CD4-positive, alpha-beta T cell (primary cell): ENCODE results near the gene POU2F1. TPM values are rescaled to one million over a fixed set of nuclear protein-coding genes. Genes with fewer than 3 reads are reported as not detected.

ENCODE experiments used
- ATAC-seq: fragments of 200-7000 bp; cut with Tn5 transposase; one replicate; pipeline ENCODE4 v1.10.0; 2022; ENCODE audit warnings: mild to moderate bottlenecking; ENCODE audit not compliant: poor library complexity
- CTCF ChIA-PET: fragments of 350-600 bp; sonication (Branson Sonifier 250); formaldehyde crosslinking; loops from one replicate; lab custom pipeline; 2021; ENCODE audit warnings: antibody characterized with exemption, inconsistent platforms; lab: Charles Lee
- POLR2A ChIA-PET: fragments of 350-600 bp; sonication (Branson Sonifier 250); formaldehyde crosslinking; loops from one replicate; lab custom pipeline; 2021; ENCODE audit warnings: antibody characterized with exemption, inconsistent platforms; lab: Charles Lee
- DNase-seq, 14 experiments: peaks; one replicate each; pipeline ENCODE4 v3.0.0-alpha.2; 2013 to 2020; ENCODE audit warnings: mixed read lengths in 2 of 14
- H3K27ac ChIP-seq, 2 donors: one replicate each; pipeline versions ENCODE4 v1.5.1 to v1.7.0; 2013; ENCODE audit warnings: low read length in 2 of 2, low read depth in 1 of 2, mild to moderate bottlenecking in 1 of 2
- H3K27me3 ChIP-seq, 2 experiments: 1 replicate in 1 of 2; 2 replicates in 1 of 2; pipeline versions ENCODE4 v1.6.1 to v1.7.0; 2013; ENCODE audit warnings: low read length in 2 of 2, control low read depth in 1 of 2, mild to moderate bottlenecking in 1 of 2, moderate library complexity in 1 of 2; ENCODE audit not compliant: insufficient read depth in 2 of 2, control insufficient read depth in 1 of 2
- H3K36me3 ChIP-seq: one replicate; pipeline ENCODE4 v1.6.1; 2013; ENCODE audit warnings: low read length, control low read depth; ENCODE audit not compliant: insufficient read depth
- H3K4me1 ChIP-seq: one replicate; pipeline ENCODE4 v1.6.1; 2013; ENCODE audit warnings: low read length, control low read depth; ENCODE audit not compliant: insufficient read depth
- H3K4me3 ChIP-seq: one replicate; pipeline ENCODE4 v1.5.1; 2013; ENCODE audit warnings: mild to moderate bottlenecking, low read length, moderate library complexity
- H3K9me3 ChIP-seq, 2 experiments: 1 replicate in 1 of 2; 2 replicates in 1 of 2; pipeline versions ENCODE4 v1.6.1 to v1.7.0; 2013; ENCODE audit warnings: low read length in 2 of 2, mild to moderate bottlenecking in 2 of 2, control low read depth in 1 of 2, moderate library complexity in 1 of 2; ENCODE audit not compliant: control insufficient read depth in 1 of 2, insufficient read depth in 1 of 2
- H3K27ac Mint-ChIP-seq: one replicate; pipeline ENCODE4 v1.8.0; 2020; ENCODE audit warnings: mixed read lengths
- H3K27me3 Mint-ChIP-seq: one replicate; pipeline ENCODE4 v1.8.0; 2021; ENCODE audit warnings: mixed read lengths
- H3K36me3 Mint-ChIP-seq: one replicate; pipeline ENCODE4 v1.8.0; 2021; ENCODE audit warnings: low read depth, mixed read lengths
- H3K4me1 Mint-ChIP-seq: one replicate; pipeline ENCODE4 v1.8.0; 2021; ENCODE audit warnings: low read depth, mixed read lengths
- H3K4me3 Mint-ChIP-seq: one replicate; pipeline ENCODE4 v1.8.0; 2020; ENCODE audit warnings: mild to moderate bottlenecking, mixed read lengths
- H3K9me3 Mint-ChIP-seq: one replicate; pipeline ENCODE4 v1.8.0; 2020; ENCODE audit warnings: mixed read lengths
- intact Hi-C, 2 experiments: fragments of 100-400 bp; cut with DNase I in 1 of 2; cut with micrococcal nuclease in 1 of 2; formaldehyde crosslinking; loops; one replicate each; pipeline versions ENCODE4 v1.15.1 to v1.9.0; 2023 to 2025; cut with DNase I, micrococcal nuclease
- total RNA-seq, 174 experiments: library from RNA in 2 of 174; stranded (reverse) in 2 of 174; gene quantifications; one replicate each; pipeline ENCODE4 v1.2.3 and lab custom pipeline; 2021 to 2026
- TF ChIP-seq, protein P1 (sequence below): fragments of 200-600 bp; IDR thresholded peaks from one replicate; pipeline ENCODE4 v1.8.0; 2022; ENCODE audit warnings: antibody characterized with exemption, mild to moderate bottlenecking

The POU2F1 gene
- total RNA-seq, 2 experiments from 2014 or later: 27.0 to 28.6 TPM

DNA sequence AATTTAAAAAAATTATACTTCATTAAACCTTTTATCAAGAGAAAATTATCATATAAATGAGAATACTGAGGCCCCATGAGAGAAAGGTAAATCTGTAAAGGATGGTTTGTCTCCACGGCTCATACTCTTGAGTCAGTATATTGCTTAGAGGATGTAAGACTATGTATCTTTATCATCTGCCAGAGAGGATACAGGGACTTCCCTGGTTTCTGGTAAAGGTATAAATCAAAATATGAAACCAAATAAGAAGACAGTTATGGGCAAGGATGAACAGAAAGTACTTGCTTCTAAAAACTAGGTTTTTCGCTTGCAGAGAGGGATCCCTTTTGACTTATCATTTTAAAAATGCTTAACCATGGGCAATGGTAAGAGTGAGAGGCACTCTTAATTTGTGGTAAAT is 112.4 kb downstream of the POU2F1 start:
- TF ChIP-seq, protein P1, sequence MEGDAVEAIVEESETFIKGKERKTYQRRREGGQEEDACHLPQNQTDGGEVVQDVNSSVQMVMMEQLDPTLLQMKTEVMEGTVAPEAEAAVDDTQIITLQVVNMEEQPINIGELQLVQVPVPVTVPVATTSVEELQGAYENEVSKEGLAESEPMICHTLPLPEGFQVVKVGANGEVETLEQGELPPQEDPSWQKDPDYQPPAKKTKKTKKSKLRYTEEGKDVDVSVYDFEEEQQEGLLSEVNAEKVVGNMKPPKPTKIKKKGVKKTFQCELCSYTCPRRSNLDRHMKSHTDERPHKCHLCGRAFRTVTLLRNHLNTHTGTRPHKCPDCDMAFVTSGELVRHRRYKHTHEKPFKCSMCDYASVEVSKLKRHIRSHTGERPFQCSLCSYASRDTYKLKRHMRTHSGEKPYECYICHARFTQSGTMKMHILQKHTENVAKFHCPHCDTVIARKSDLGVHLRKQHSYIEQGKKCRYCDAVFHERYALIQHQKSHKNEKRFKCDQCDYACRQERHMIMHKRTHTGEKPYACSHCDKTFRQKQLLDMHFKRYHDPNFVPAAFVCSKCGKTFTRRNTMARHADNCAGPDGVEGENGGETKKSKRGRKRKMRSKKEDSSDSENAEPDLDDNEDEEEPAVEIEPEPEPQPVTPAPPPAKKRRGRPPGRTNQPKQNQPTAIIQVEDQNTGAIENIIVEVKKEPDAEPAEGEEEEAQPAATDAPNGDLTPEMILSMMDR: no peak
- Mint-ChIP-seq H3K27ac (no peak overlapping the region), H3K4me1 (peaks cover 35% of the 10 kb centered on the region), H3K4me3 (no peak overlapping the region), H3K36me3 (peaks cover 60% of the 10 kb centered on the region), H3K27me3 (no peaks in the 10 kb centered on the region), H3K9me3 (peaks cover 8% of the 10 kb centered on the region)
- H3K27me3 ChIP-seq: no peaks in the 10 kb centered on the region
- POLR2A ChIA-PET: no interaction called here
- no peak overlapping the region for H3K27ac ChIP-seq
- H3K9me3 ChIP-seq: peaks cover 5 to 7% of the 10 kb centered on the region in 2 experiments
- no peak for ATAC-seq
- peaks cover 7% of the 10 kb centered on the region for H3K36me3 ChIP-seq
- intact Hi-C loops: loop anchor here in 1 of 2 experiments (5.0 kb wide), 1 partner anchor 39 kb away; no protein-coding TSS in a partner anchor
- DNase-seq: no peak
- no peak overlapping the region for H3K4me3 ChIP-seq
- CTCF ChIA-PET: no interaction called here
- H3K4me1 ChIP-seq: no peaks in the 10 kb centered on the region

DNA sequence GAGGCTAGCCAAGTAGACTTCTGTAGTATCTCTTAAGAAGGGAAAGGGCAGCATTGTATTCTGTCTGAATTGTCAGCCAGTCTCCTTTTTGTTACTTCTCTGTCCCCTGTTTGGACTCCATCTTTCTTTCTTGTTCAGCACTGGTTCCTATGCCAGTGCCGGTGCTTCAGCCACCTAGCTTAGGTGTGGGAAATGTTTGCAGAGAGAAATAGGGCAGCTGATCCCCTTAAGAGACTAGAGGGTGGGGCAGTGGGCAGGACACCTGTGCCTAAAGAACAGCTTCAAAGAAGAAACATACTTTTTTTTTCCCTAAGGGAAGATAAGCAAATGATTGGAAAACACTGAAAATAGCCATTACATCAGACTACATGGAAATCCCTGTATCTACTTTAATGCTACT is 113.0 kb downstream of the POU2F1 start:
- Mint-ChIP-seq H3K27ac (no peak overlapping the region), H3K9me3 (peaks cover 8% of the 10 kb centered on the region), H3K27me3 (no peaks in the 10 kb centered on the region), H3K36me3 (peaks cover 60% of the 10 kb centered on the region), H3K4me3 (no peak overlapping the region), H3K4me1 (peaks cover 29% of the 10 kb centered on the region)
- TF ChIP-seq, protein P1: no peak
- Histone ChIP-seq H3K4me1 (no peaks in the 10 kb centered on the region), H3K4me3 (no peak overlapping the region), H3K36me3 (peaks cover 7% of the 10 kb centered on the region), H3K27ac (no peak overlapping the region), H3K27me3 (no peaks in the 10 kb centered on the region), H3K9me3 (peaks cover 5 to 7% of the 10 kb centered on the region in 2 experiments)
- ChIA-PET POLR2A (no interaction called here), CTCF (no interaction called here)
- no peak for DNase-seq
- no peak for ATAC-seq
- intact Hi-C loops: loop anchor here in 1 of 2 experiments (5.0 kb wide), 1 partner anchor 39 kb away; no protein-coding TSS in a partner anchor

DNA sequence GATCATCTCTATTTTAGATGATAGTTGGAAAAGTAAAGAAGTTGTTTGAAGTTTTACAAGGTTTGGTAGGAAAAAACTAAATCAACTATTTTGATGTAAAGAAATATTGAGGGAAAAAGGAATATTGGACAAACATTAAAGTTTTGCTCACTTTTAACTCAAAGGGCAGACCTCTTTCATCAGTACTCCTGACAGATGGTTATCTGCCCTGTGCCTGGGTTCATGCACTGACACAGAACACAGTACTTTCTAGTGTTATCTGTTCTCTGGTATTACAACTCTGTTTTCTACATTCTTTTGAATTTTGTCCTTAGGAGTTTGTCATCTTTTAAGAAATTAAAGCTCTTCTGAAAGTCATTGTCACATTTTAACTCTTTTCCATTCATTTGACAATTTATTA is 118.7 kb downstream of the POU2F1 start:
- POLR2A ChIA-PET: no interaction called here
- ATAC-seq (no peak), DNase-seq (no peak)
- Histone ChIP-seq H3K9me3 (peaks cover 5 to 7% of the 10 kb centered on the region in 2 experiments), H3K4me1 (no peaks in the 10 kb centered on the region), H3K4me3 (no peak overlapping the region), H3K27me3 (no peaks in the 10 kb centered on the region), H3K36me3 (no peaks in the 10 kb centered on the region), H3K27ac (no peak overlapping the region)
- TF ChIP-seq, protein P1: no peak
- intact Hi-C loops: no loop called here
- Mint-ChIP-seq H3K36me3 (peaks cover 48% of the 10 kb centered on the region), H3K9me3 (peaks cover 8% of the 10 kb centered on the region), H3K4me3 (no peak overlapping the region), H3K4me1 (peaks cover 5% of the 10 kb centered on the region), H3K27me3 (no peaks in the 10 kb centered on the region), H3K27ac (no peak overlapping the region)
- CTCF ChIA-PET: no interaction called here
